GM12878 (cell line): ENCODE results near the gene FGR. TPM values are rescaled to one million over a fixed set of nuclear protein-coding genes. Genes with fewer than 3 reads are reported as not detected.

ENCODE experiments used
- CHD4 ChIP-seq: fragments of 200-600 bp; sonication (generic); IDR thresholded peaks from 2 replicates; pipeline ENCODE4 v1.6.1; 2016; ENCODE audit warnings: mild to moderate bottlenecking
- CREB1 ChIP-seq: IDR thresholded peaks from 2 replicates; pipeline ENCODE4 v1.6.1; 2012; ENCODE audit warnings: low read depth, mild to moderate bottlenecking, inconsistent platforms
- ESRRA ChIP-seq: IDR thresholded peaks from 2 replicates; pipeline ENCODE4 v1.6.1; 2012; ENCODE audit warnings: mild to moderate bottlenecking, low read length, improper control_type of control experiment
- HDAC6 ChIP-seq: fragments of 200-600 bp; sonication (generic); IDR thresholded peaks from one replicate; pipeline ENCODE4 v1.8.0; 2017; ENCODE audit warnings: antibody characterized with exemption; ENCODE audit not compliant: unreplicated experiment
- IKZF2 ChIP-seq, 2 experiments: fragments of 450-650 bp; IDR thresholded peaks; 2 replicates each; pipeline ENCODE4 v1.6.1; 2017; ENCODE audit warnings: mild to moderate bottlenecking in 2 of 2, moderate library complexity in 2 of 2
- KLF5 ChIP-seq: fragments of 450-650 bp; IDR thresholded peaks from 2 replicates; pipeline ENCODE4 v1.6.1; 2014; ENCODE audit warnings: mild to moderate bottlenecking; ENCODE audit not compliant: partially characterized antibody
- MTA2 ChIP-seq: fragments of 450-650 bp; IDR thresholded peaks from 2 replicates; pipeline ENCODE4 v1.6.1; 2016; ENCODE audit warnings: low read depth, mild to moderate bottlenecking, moderate library complexity
- POLR2AphosphoS5 ChIP-seq: IDR thresholded peaks from 2 replicates; pipeline ENCODE4 v1.6.1; 2011; ENCODE audit warnings: mild to moderate bottlenecking, low read length, inconsistent platforms
- RELA ChIP-seq: fragments of 450-650 bp; IDR thresholded peaks from 2 replicates; pipeline ENCODE4 v1.8.0; 2014; ENCODE audit warnings: borderline replicate concordance; ENCODE audit not compliant: partially characterized antibody
- STAT3 ChIP-seq: IDR thresholded peaks from 2 replicates; pipeline ENCODE4 v1.6.1; 2011; ENCODE audit warnings: low read depth, low read length, improper control_type of control experiment
- ZNF217 ChIP-seq: fragments of 450-650 bp; IDR thresholded peaks from 2 replicates; pipeline ENCODE4 v1.6.1; 2017; ENCODE audit warnings: antibody characterized with exemption, mild to moderate bottlenecking
- ZNF24 ChIP-seq: fragments of 450-650 bp; IDR thresholded peaks from 2 replicates; pipeline ENCODE4 v1.6.1; 2017; ENCODE audit warnings: antibody characterized with exemption, mild to moderate bottlenecking
- ZNF622 ChIP-seq: fragments of 450-650 bp; IDR thresholded peaks from 2 replicates; pipeline ENCODE4 v1.6.1; 2017; ENCODE audit warnings: mild to moderate bottlenecking, inconsistent platforms
- polyA plus RNA-seq, 11 experiments: library from polyadenylated mRNA; depleted of rRNA in 4 of 11; unstranded in 6 of 11; stranded (reverse) in 5 of 11; fragments of >200 nt; fragmentation: Nextera tagmentation in 4 of 11; fragmentation: Illumina TruSeq in 1 of 11; extraction: Ambion mirVana in 4 of 11; extraction: Trizol in 1 of 11; gene quantifications; 1 replicate in 1 of 11; 2 replicates in 10 of 11; pipeline versions ENCODE4 v1.2.1 to v1.2.3, GENCODE V29; 2011 to 2016; ENCODE audit warnings: inconsistent platforms in 2 of 11, missing spikeins in 2 of 11, low read depth in 1 of 11
- total RNA-seq, 4 experiments: library from RNA; depleted of rRNA in 3 of 4; stranded (reverse); fragments of >200 nt in 3 of 4; fragmentation: Illumina TruSeq in 1 of 4; extraction: Trizol in 1 of 4; gene quantifications; 2 replicates each; pipeline versions ENCODE4 v1.2.1 to v1.2.3, GENCODE V29; 2013 to 2021
- TF ChIP-seq, protein P1 (sequence below): IDR thresholded peaks from 2 replicates; pipeline ENCODE4 v1.6.1; 2011; ENCODE audit warnings: low read depth, low read length, improper control_type of control experiment, borderline replicate concordance
- TF ChIP-seq, protein P2 (sequence below): IDR thresholded peaks from 2 replicates; pipeline ENCODE4 v1.6.1; 2011; ENCODE audit warnings: borderline replicate concordance, low read depth, mild to moderate bottlenecking, moderate library complexity, low read length; ENCODE audit not compliant: insufficient read depth, poor library complexity, severe bottlenecking
- TF ChIP-seq, protein P3 (sequence below): fragments of 450-650 bp; formaldehyde crosslinking; IDR thresholded peaks from 2 replicates; pipeline ENCODE4 v1.4.0; 2022; ENCODE audit warnings: mild to moderate bottlenecking, moderate library complexity
- TF ChIP-seq, protein P4 (sequence below): fragments of 450-650 bp; formaldehyde crosslinking; IDR thresholded peaks from 2 replicates; pipeline ENCODE4 v1.4.0; 2020; ENCODE audit warnings: mild to moderate bottlenecking, moderate library complexity

Gene FGR
- total and polyA plus RNA-seq, 10 of the 15 experiments (the other 5 are each of a cell fraction or from before 2014, with no cell fraction given): 10.9 to 193 (median 74.7) TPM

DNA sequence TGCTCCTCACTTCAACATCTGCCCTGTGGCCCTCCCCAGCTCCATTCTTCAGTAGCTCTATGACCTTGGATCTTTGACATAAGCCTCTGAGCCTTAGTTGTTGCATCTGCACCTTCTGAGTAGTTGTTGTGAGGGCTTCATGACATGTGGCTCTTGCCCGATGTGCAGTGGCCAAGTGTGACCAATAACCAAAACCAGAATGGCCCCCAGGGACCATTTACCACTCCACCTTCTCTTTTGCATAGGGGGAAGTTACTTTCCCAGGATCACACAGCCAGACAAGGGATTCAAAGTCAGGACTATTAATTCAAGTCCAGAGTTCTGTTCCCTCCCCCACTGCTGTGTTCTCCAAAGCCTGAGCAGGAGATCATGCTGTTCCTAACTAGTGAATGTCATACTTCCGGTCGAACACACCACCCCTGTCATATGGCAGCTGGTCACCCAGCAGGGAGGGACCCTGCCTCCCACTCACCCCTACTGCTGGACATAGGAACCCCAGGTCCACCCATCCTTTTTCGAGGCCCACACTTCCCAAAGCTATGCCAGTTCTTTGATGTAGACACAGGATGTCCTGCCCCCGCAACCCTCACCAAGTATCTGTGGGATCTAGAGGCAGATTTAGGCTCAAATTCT is 4.0 kb downstream of the FGR start (continued):
- TF ChIP-seq, protein P1, sequence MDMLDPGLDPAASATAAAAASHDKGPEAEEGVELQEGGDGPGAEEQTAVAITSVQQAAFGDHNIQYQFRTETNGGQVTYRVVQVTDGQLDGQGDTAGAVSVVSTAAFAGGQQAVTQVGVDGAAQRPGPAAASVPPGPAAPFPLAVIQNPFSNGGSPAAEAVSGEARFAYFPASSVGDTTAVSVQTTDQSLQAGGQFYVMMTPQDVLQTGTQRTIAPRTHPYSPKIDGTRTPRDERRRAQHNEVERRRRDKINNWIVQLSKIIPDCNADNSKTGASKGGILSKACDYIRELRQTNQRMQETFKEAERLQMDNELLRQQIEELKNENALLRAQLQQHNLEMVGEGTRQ: no peak
- peak; percentile 60 to 75 for TF ChIP-seq IKZF2 (IDR thresholded peaks at IDR 0.05)
- no peak for TF ChIP-seq CHD4
- TF ChIP-seq RELA: peak; percentile 20
- TF ChIP-seq KLF5: no peak
- TF ChIP-seq, protein P2, sequence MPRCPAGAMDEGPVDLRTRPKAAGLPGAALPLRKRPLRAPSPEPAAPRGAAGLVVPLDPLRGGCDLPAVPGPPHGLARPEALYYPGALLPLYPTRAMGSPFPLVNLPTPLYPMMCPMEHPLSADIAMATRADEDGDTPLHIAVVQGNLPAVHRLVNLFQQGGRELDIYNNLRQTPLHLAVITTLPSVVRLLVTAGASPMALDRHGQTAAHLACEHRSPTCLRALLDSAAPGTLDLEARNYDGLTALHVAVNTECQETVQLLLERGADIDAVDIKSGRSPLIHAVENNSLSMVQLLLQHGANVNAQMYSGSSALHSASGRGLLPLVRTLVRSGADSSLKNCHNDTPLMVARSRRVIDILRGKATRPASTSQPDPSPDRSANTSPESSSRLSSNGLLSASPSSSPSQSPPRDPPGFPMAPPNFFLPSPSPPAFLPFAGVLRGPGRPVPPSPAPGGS: peak; percentile 86
- TF ChIP-seq CREB1: no peak
- TF ChIP-seq ZNF217: no peak
- 0 out of 2 replicates have a peak, but pooled peaks have one; percentile 34 for TF ChIP-seq STAT3
- TF ChIP-seq MTA2: peak; percentile 58
- TF ChIP-seq ESRRA: peak; percentile 85; the same call in 1 of the 2 replicates
- TF ChIP-seq ZNF622: no peak
- TF ChIP-seq, protein P3, sequence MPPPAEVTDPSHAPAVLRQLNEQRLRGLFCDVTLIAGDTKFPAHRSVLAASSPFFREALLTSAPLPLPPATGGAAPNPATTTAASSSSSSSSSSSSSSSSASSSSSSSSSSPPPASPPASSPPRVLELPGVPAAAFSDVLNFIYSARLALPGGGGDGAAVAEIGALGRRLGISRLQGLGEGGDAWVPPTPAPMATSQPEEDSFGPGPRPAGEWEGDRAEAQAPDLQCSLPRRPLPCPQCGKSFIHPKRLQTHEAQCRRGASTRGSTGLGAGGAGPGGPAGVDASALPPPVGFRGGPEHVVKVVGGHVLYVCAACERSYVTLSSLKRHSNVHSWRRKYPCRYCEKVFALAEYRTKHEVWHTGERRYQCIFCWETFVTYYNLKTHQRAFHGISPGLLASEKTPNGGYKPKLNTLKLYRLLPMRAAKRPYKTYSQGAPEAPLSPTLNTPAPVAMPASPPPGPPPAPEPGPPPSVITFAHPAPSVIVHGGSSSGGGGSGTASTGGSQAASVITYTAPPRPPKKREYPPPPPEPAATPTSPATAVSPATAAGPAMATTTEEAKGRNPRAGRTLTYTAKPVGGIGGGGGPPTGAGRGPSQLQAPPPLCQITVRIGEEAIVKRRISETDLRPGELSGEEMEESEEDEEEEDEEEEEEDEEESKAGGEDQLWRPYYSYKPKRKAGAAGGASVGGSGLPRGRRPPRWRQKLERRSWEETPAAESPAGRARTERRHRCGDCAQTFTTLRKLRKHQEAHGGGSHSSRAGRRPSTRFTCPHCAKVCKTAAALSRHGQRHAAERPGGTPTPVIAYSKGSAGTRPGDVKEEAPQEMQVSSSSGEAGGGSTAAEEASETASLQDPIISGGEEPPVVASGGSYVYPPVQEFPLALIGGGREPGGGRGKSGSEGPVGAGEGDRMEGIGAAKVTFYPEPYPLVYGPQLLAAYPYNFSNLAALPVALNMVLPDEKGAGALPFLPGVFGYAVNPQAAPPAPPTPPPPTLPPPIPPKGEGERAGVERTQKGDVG: 0 out of 2 replicates have a peak, but pooled peaks have one; percentile 12
- peak; percentile 32 for TF ChIP-seq POLR2AphosphoS5
- TF ChIP-seq HDAC6: no peak
- no peak for TF ChIP-seq ZNF24
- TF ChIP-seq, protein P4, sequence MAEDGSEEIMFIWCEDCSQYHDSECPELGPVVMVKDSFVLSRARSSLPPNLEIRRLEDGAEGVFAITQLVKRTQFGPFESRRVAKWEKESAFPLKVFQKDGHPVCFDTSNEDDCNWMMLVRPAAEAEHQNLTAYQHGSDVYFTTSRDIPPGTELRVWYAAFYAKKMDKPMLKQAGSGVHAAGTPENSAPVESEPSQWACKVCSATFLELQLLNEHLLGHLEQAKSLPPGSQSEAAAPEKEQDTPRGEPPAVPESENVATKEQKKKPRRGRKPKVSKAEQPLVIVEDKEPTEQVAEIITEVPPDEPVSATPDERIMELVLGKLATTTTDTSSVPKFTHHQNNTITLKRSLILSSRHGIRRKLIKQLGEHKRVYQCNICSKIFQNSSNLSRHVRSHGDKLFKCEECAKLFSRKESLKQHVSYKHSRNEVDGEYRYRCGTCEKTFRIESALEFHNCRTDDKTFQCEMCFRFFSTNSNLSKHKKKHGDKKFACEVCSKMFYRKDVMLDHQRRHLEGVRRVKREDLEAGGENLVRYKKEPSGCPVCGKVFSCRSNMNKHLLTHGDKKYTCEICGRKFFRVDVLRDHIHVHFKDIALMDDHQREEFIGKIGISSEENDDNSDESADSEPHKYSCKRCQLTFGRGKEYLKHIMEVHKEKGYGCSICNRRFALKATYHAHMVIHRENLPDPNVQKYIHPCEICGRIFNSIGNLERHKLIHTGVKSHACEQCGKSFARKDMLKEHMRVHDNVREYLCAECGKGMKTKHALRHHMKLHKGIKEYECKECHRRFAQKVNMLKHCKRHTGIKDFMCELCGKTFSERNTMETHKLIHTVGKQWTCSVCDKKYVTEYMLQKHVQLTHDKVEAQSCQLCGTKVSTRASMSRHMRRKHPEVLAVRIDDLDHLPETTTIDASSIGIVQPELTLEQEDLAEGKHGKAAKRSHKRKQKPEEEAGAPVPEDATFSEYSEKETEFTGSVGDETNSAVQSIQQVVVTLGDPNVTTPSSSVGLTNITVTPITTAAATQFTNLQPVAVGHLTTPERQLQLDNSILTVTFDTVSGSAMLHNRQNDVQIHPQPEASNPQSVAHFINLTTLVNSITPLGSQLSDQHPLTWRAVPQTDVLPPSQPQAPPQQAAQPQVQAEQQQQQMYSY: no peak; the same call in 1 of the 2 replicates
